ENCODE data around the gene RPS5.
"Not testable (repeated sequence)": the region's sequence is repeated elsewhere in the genome, so short reads cannot be mapped to it uniquely, and the experiment has no call there.

The RPS5 gene

GRCh38 chr19:58407658-58408151 is 20.6 kb downstream of the RPS5 start:
- ATAC-seq, result no peak

- peak; percentile 98 for ATAC-seq
These were observed 21.3 kb downstream of the RPS5 start, which contains the start of gene ZNF584 for GRCh38 chr19:58408152-58409009. TSS of gene ZNF584 (plus strand) at chr19:58408649. CDS start at chr19:58409148, 499 bp downstream.

- no peak for ATAC-seq
These were observed 22.1 kb downstream of the RPS5 start for GRCh38 chr19:58409010-58409790.

GRCh38 chr19:58416604-58417003 is 29.5 kb downstream of the RPS5 start:
- ATAC-seq, result no peak

- ATAC-seq, result no peak
These were observed 30.0 kb downstream of the RPS5 start for GRCh38 chr19:58417071-58417470.

- ATAC-seq, result no peak
These were observed 41.5 kb downstream of the RPS5 start for GRCh38 chr19:58428617-58429016.

- ATAC-seq, result no peak
These were observed 42.7 kb downstream of the RPS5 start for GRCh38 chr19:58429745-58430144.

- ATAC-seq, result no peak
These were observed 47.1 kb downstream of the RPS5 start for GRCh38 chr19:58434217-58434616.

GRCh38 chr19:58439576-58440554 is 52.8 kb downstream of the RPS5 start, which contains the start of gene ZNF132:
TSS of gene ZNF132 (minus strand) at chr19:58440153. CDS start at chr19:58439821, 332 bp downstream.
- peak; percentile 99 for ATAC-seq

GRCh38 chr19:58440556-58440955 is 53.5 kb downstream of the RPS5 start:
- ATAC-seq, result no peak

- ATAC-seq, result not testable (repeated sequence)
These were observed 55.9 kb downstream of the RPS5 start for GRCh38 chr19:58442986-58443385.

Data from activated CD4-positive, CD25-positive, alpha-beta regulatory T cell treated with anti-CD3 and anti-CD28 coated beads, Interleukin-2, amount 50 U/mL, for 24 hours (primary cell).